Measurements from ENCODE around the gene PPP1CA.

PPP1CA gene

GRCh38 chr11:67397986-67398660, 3.5 kb downstream of the PPP1CA start:
- no peaks in the 10 kb centered on the region for H3K27me3 ChIP-seq
- H3K36me3 ChIP-seq: peaks cover 60% of the 10 kb centered on the region
- H3K27ac ChIP-seq: peak overlapping the region; percentile 54
- no peaks in the 10 kb centered on the region for H3K9me3 ChIP-seq
- H3K4me3 ChIP-seq (ENCODE audit: low read depth in 1 of 2, low read length in 1 of 2): no peak overlapping the region
- peaks cover 51% of the 10 kb centered on the region in 2 experiments for H3K4me1 ChIP-seq (ENCODE audit: control insufficient read depth in 1 of 2, insufficient read depth in 1 of 2, low read depth in 1 of 2, low read length in 1 of 2)
- TF ChIP-seq CTCF (IDR thresholded peaks at IDR 0.05): no peak

GRCh38 chr11:67397536-67397935, 4.1 kb downstream of the PPP1CA start:
- Histone ChIP-seq H3K27me3 (no peaks in the 10 kb centered on the region), H3K4me1 (ENCODE audit: control insufficient read depth in 1 of 2, insufficient read depth in 1 of 2, low read depth in 1 of 2, low read length in 1 of 2) (peaks cover 49% of the 10 kb centered on the region in 2 experiments), H3K36me3 (peaks cover 60% of the 10 kb centered on the region), H3K4me3 (ENCODE audit: low read depth in 1 of 2, low read length in 1 of 2) (no peak overlapping the region), H3K27ac (peak overlapping the region; percentile 54), H3K9me3 (no peaks in the 10 kb centered on the region)
- TF ChIP-seq CTCF (IDR thresholded peaks at IDR 0.05): no peak

- Histone ChIP-seq H3K4me1 (ENCODE audit: control insufficient read depth in 1 of 2, insufficient read depth in 1 of 2, low read depth in 1 of 2, low read length in 1 of 2) (peaks cover 48 to 49% of the 10 kb centered on the region in 2 experiments), H3K27ac (peak overlapping the region; percentile 54), H3K9me3 (no peaks in the 10 kb centered on the region), H3K36me3 (peaks cover 60% of the 10 kb centered on the region), H3K4me3 (ENCODE audit: low read depth in 1 of 2, low read length in 1 of 2) (no peak overlapping the region), H3K27me3 (no peaks in the 10 kb centered on the region)
- TF ChIP-seq CTCF (IDR thresholded peaks at IDR 0.05): no peak
Measured at GRCh38 chr11:67396587-67397389, 4.9 kb downstream of the PPP1CA start.

GRCh38 chr11:67396259-67396581, 5.4 kb downstream of the PPP1CA start:
- no peak for TF ChIP-seq CTCF (IDR thresholded peaks at IDR 0.05)
- Histone ChIP-seq H3K9me3 (no peaks in the 10 kb centered on the region), H3K36me3 (peaks cover 60% of the 10 kb centered on the region), H3K27ac (peak overlapping the region; percentile 54), H3K27me3 (no peaks in the 10 kb centered on the region), H3K4me1 (ENCODE audit: control insufficient read depth in 1 of 2, insufficient read depth in 1 of 2, low read depth in 1 of 2, low read length in 1 of 2) (peaks cover 51 to 53% of the 10 kb centered on the region in 2 experiments), H3K4me3 (ENCODE audit: low read depth in 1 of 2, low read length in 1 of 2) (no peak overlapping the region)

GRCh38 chr11:67395555-67396258, 6.0 kb downstream of the PPP1CA start:
- H3K36me3 ChIP-seq: peaks cover 60% of the 10 kb centered on the region
- H3K27ac ChIP-seq: no peak overlapping the region
- no peak for TF ChIP-seq CTCF (IDR thresholded peaks at IDR 0.05)
- no peaks in the 10 kb centered on the region for H3K9me3 ChIP-seq
- no peak overlapping the region for H3K4me3 ChIP-seq (ENCODE audit: low read depth in 1 of 2, low read length in 1 of 2)
- H3K4me1 ChIP-seq (ENCODE audit: control insufficient read depth in 1 of 2, insufficient read depth in 1 of 2, low read depth in 1 of 2, low read length in 1 of 2): peaks cover 52 to 56% of the 10 kb centered on the region in 2 experiments
- H3K27me3 ChIP-seq: no peaks in the 10 kb centered on the region
